Inflammatory macrophage (primary cell): ENCODE results near the gene LZTR1.
A peak's percentile ranks its signal among the peaks of the same experiment; 100 is the strongest.

Source experiments
- DNase-seq, 2 donors: peaks; one replicate each; pipeline ENCODE4 v3.0.0-alpha.2; 2020 to 2022

Gene LZTR1

GRCh38 chr22:20966883-20967696 is 15.0 kb upstream of the LZTR1 start, which contains the start of gene AIFM3:
AIFM3 (plus strand) TSS chr22:20967255; CDS start chr22:20967945, 690 bp downstream.
- peak; percentile 7 to 15 for DNase-seq

GRCh38 chr22:20967697-20968211 is 14.3 kb upstream of the LZTR1 start:
- no peak for DNase-seq

- DNase-seq = peak; percentile 59 to 66
Observed at GRCh38 chr22:20968281-20968977, 13.7 kb upstream of the LZTR1 start.

- no peak for DNase-seq
Observed at GRCh38 chr22:20970939-20971657, 11.0 kb upstream of the LZTR1 start.

GRCh38 chr22:20972014-20972694 is 9.9 kb upstream of the LZTR1 start:
- DNase-seq = peak; percentile 63 to 72

- DNase-seq = no peak
Observed at GRCh38 chr22:20972933-20973577, 9.0 kb upstream of the LZTR1 start.

- no peak for DNase-seq
Observed at GRCh38 chr22:20973634-20974286, 8.3 kb upstream of the LZTR1 start.

- DNase-seq = no peak
Observed at GRCh38 chr22:20974336-20974955, 7.7 kb upstream of the LZTR1 start.

- no peak for DNase-seq
Observed at GRCh38 chr22:20975541-20976290, 6.4 kb upstream of the LZTR1 start.

GRCh38 chr22:20976291-20976877 is 5.7 kb upstream of the LZTR1 start:
- no peak for DNase-seq

GRCh38 chr22:20977019-20977418 is 5.1 kb upstream of the LZTR1 start:
- DNase-seq = no peak

GRCh38 chr22:20977516-20978170 is 4.5 kb upstream of the LZTR1 start:
- DNase-seq = no peak

GRCh38 chr22:20978419-20978818 is 3.7 kb upstream of the LZTR1 start:
- no peak for DNase-seq

GRCh38 chr22:20979243-20979809 is 2.8 kb upstream of the LZTR1 start:
- DNase-seq = peak; percentile 74 to 81

GRCh38 chr22:20979940-20980453 is 2.1 kb upstream of the LZTR1 start:
- DNase-seq = peak in 1 of 2 donors; percentile 30

GRCh38 chr22:20980523-20980922 is 1.6 kb upstream of the LZTR1 start:
- DNase-seq = no peak

- no peak for DNase-seq
Observed at GRCh38 chr22:20980938-20981722, 967 bp upstream of the LZTR1 start.

- DNase-seq = no peak
Observed at GRCh38 chr22:20982563-20982882, 426 bp downstream of the LZTR1 start.
